ENCODE measurements around the gene ITGBL1. TPM values are rescaled to one million over a fixed set of nuclear protein-coding genes. Genes with fewer than 3 reads are reported as not detected.

Gene ITGBL1
- total RNA-seq, 1 donor from 2014 or later, result 0.81 TPM

GRCh38 chr13:101554420-101555125, 102.1 kb downstream of the ITGBL1 start:
- ATAC-seq, result no peak
- no peak for DNase-seq (ENCODE audit: low spot score)

- no peak for ATAC-seq
- DNase-seq (ENCODE audit: low spot score), result no peak
These were observed 103.1 kb downstream of the ITGBL1 start for GRCh38 chr13:101555610-101556009.

- DNase-seq (ENCODE audit: low spot score) (no peak), ATAC-seq (no peak)
These were observed 104.2 kb downstream of the ITGBL1 start for GRCh38 chr13:101556676-101557123.

- no peak for ATAC-seq
- DNase-seq (ENCODE audit: low spot score), result no peak
These were observed 112.8 kb downstream of the ITGBL1 start for GRCh38 chr13:101565317-101565716.

GRCh38 chr13:101567841-101568240, 115.4 kb downstream of the ITGBL1 start:
- DNase-seq (ENCODE audit: low spot score) (no peak), ATAC-seq (no peak)

GRCh38 chr13:101569807-101570206, 117.3 kb downstream of the ITGBL1 start:
- ATAC-seq (no peak), DNase-seq (ENCODE audit: low spot score) (no peak)

GRCh38 chr13:101570410-101570809, 117.9 kb downstream of the ITGBL1 start:
- ATAC-seq (no peak), DNase-seq (ENCODE audit: low spot score) (no peak)

- ATAC-seq (no peak), DNase-seq (ENCODE audit: low spot score) (no peak)
These were observed 120.0 kb downstream of the ITGBL1 start for GRCh38 chr13:101572456-101572855.

GRCh38 chr13:101575581-101575980, 123.1 kb downstream of the ITGBL1 start:
- DNase-seq (ENCODE audit: low spot score) (no peak), ATAC-seq (peak; percentile 5)

GRCh38 chr13:101576455-101576854, 124.0 kb downstream of the ITGBL1 start:
- peak; percentile 78 for ATAC-seq

GRCh38 chr13:101576977-101577376, 124.5 kb downstream of the ITGBL1 start:
- DNase-seq (ENCODE audit: low spot score) (peak; percentile 54), ATAC-seq (peak; percentile 87)

More at GRCh38 chr13:101576455-101576854, 124.0 kb downstream of the ITGBL1 start:
- no peak for DNase-seq (ENCODE audit: low spot score)

- no peak for ATAC-seq
These were observed 126.9 kb downstream of the ITGBL1 start for GRCh38 chr13:101579281-101579802.

GRCh38 chr13:101584331-101584730, 131.9 kb downstream of the ITGBL1 start:
- no peak for ATAC-seq
- DNase-seq (ENCODE audit: low spot score), result no peak

More at GRCh38 chr13:101579281-101579802, 126.9 kb downstream of the ITGBL1 start:
- no peak for DNase-seq (ENCODE audit: low spot score)

GRCh38 chr13:101590479-101590878, 138.0 kb downstream of the ITGBL1 start:
- DNase-seq (ENCODE audit: low spot score) (no peak), ATAC-seq (peak; percentile 83)

- DNase-seq (ENCODE audit: low spot score) (no peak), ATAC-seq (no peak)
These were observed 142.5 kb downstream of the ITGBL1 start for GRCh38 chr13:101594936-101595335.

- DNase-seq (ENCODE audit: low spot score) (no peak), ATAC-seq (no peak)
These were observed 144.3 kb downstream of the ITGBL1 start for GRCh38 chr13:101596803-101597202.

GRCh38 chr13:101611491-101612475, 159.3 kb downstream of the ITGBL1 start:
- peak; percentile 62 for ATAC-seq
- DNase-seq (ENCODE audit: low spot score), result no peak

GRCh38 chr13:101612735-101613134, 160.3 kb downstream of the ITGBL1 start:
- no peak for DNase-seq (ENCODE audit: low spot score)

GRCh38 chr13:101614491-101614890, 162.0 kb downstream of the ITGBL1 start:
- DNase-seq (ENCODE audit: low spot score) (no peak), ATAC-seq (no peak)

More at GRCh38 chr13:101612735-101613134, 160.3 kb downstream of the ITGBL1 start:
- no peak for ATAC-seq

- DNase-seq (ENCODE audit: low spot score) (no peak), ATAC-seq (peak; percentile 79)
These were observed 166.1 kb downstream of the ITGBL1 start for GRCh38 chr13:101618440-101619187.

- DNase-seq (ENCODE audit: low spot score), result no peak
- no peak for ATAC-seq
These were observed 168.6 kb downstream of the ITGBL1 start for GRCh38 chr13:101621099-101621498.

Data from left lobe of liver (tissue), 2 donors.